WTC11 (cell line): ENCODE measurements around the gene CABCOCO1. TPM values are rescaled to one million over a fixed set of nuclear protein-coding genes. Genes with fewer than 3 reads are reported as not detected.

Source experiments
- ATAC-seq: fragments of 200-7000 bp; cut with Tn5 transposase; 2 replicates; pipeline ENCODE4 v1.10.0; 2021; ENCODE audit warnings: mild to moderate bottlenecking, moderate library complexity
- CTCF ChIA-PET: fragments of 300-600 bp; sonication (Branson Sonifier 250); formaldehyde crosslinking; loops from one replicate; lab custom pipeline; 2021; ENCODE audit warnings: antibody characterized with exemption; lab: Charles Lee
- POLR2A ChIA-PET: fragments of 350-600 bp; sonication (Branson Sonifier 250); formaldehyde crosslinking; loops from one replicate; lab custom pipeline; 2021; ENCODE audit warnings: antibody characterized with exemption; lab: Charles Lee
- DNase-seq: peaks from one replicate; pipeline ENCODE4 v3.0.0; 2021; ENCODE audit warnings: low spot score
- H3K27ac Mint-ChIP-seq: 2 replicates; pipeline ENCODE4 v1.8.0; 2021; ENCODE audit warnings: mixed read lengths
- H3K27me3 Mint-ChIP-seq: 2 replicates; pipeline ENCODE4 v1.8.0; 2021; ENCODE audit warnings: low read depth, mild to moderate bottlenecking, moderate library complexity, mixed read lengths
- H3K36me3 Mint-ChIP-seq: 2 replicates; pipeline ENCODE4 v1.8.0; 2021; ENCODE audit warnings: mixed read lengths
- H3K4me1 Mint-ChIP-seq: 2 replicates; pipeline ENCODE4 v1.8.0; 2022; ENCODE audit warnings: mixed read lengths
- H3K4me3 Mint-ChIP-seq: 2 replicates; pipeline ENCODE4 v1.8.0; 2021; ENCODE audit warnings: mild to moderate bottlenecking, moderate library complexity, mixed read lengths
- H3K9me3 Mint-ChIP-seq: 2 replicates; pipeline ENCODE4 v1.8.0; 2021; ENCODE audit warnings: mixed read lengths
- CBFB ChIP-seq: sonication (generic); formaldehyde crosslinking; IDR thresholded peaks from 2 replicates; pipeline ENCODE4 v1.8.1; 2022; ENCODE audit warnings: mild to moderate bottlenecking, low read depth, missing genetic modification reagents
- MYBL2 ChIP-seq: sonication (generic); formaldehyde crosslinking; IDR thresholded peaks from 2 replicates; pipeline ENCODE4 v1.8.1; 2023; ENCODE audit warnings: mild to moderate bottlenecking, moderate library complexity, missing genetic modification reagents
- NFATC4 ChIP-seq: fragments of 250-450 bp; sonication (Bioruptor Pico); IDR thresholded peaks from 2 replicates; pipeline ENCODE4 v1.9.0; 2021; ENCODE audit warnings: mild to moderate bottlenecking
- NR1H2 ChIP-seq: sonication (generic); formaldehyde crosslinking; IDR thresholded peaks from 2 replicates; pipeline ENCODE4 v1.9.0; 2021; ENCODE audit warnings: mild to moderate bottlenecking, moderate library complexity, missing genetic modification reagents
- OVOL2 ChIP-seq: fragments of 250-450 bp; sonication (Bioruptor Pico); IDR thresholded peaks from 2 replicates; pipeline ENCODE4 v1.9.0; 2021; ENCODE audit warnings: mild to moderate bottlenecking, borderline replicate concordance
- PRRX2 ChIP-seq: fragments of 250-450 bp; sonication (Bioruptor Pico); IDR thresholded peaks from 2 replicates; pipeline ENCODE4 v1.8.0; 2021; ENCODE audit warnings: mild to moderate bottlenecking
- SOX15 ChIP-seq: fragments of 250-450 bp; sonication (Bioruptor Pico); IDR thresholded peaks from 2 replicates; pipeline ENCODE4 v1.9.0; 2021; ENCODE audit warnings: mild to moderate bottlenecking
- ZBTB21 ChIP-seq: sonication (generic); formaldehyde crosslinking; IDR thresholded peaks from 2 replicates; pipeline ENCODE4 v1.8.1; 2023; ENCODE audit warnings: mild to moderate bottlenecking, missing genetic modification reagents, borderline replicate concordance
- ZNF317 ChIP-seq: sonication (generic); formaldehyde crosslinking; IDR thresholded peaks from 2 replicates; pipeline ENCODE4 v1.8.1; 2023; ENCODE audit warnings: low read depth, mild to moderate bottlenecking, moderate library complexity, missing genetic modification reagents, borderline replicate concordance
- total RNA-seq: library from RNA; stranded (reverse); gene quantifications from 3 replicates; pipeline ENCODE4 v1.2.3, GENCODE V29; 2021
- TF ChIP-seq, protein P1 (sequence below): sonication (generic); formaldehyde crosslinking; IDR thresholded peaks from 2 replicates; pipeline ENCODE4 v1.8.0; 2023; ENCODE audit warnings: missing genetic modification reagents
- TF ChIP-seq, protein P2 (sequence below): sonication (generic); formaldehyde crosslinking; IDR thresholded peaks from 2 replicates; pipeline ENCODE4 v1.8.1; 2023; ENCODE audit warnings: mild to moderate bottlenecking, missing genetic modification reagents
- TF ChIP-seq, protein P3 (sequence below): fragments of 200-600 bp; IDR thresholded peaks from 2 replicates; pipeline ENCODE4 v1.8.0; 2022; ENCODE audit warnings: antibody characterized with exemption
- TF ChIP-seq, protein P4 (sequence below): sonication (generic); formaldehyde crosslinking; IDR thresholded peaks from 2 replicates; pipeline ENCODE4 v1.8.1; 2022; ENCODE audit warnings: mild to moderate bottlenecking, moderate library complexity, missing genetic modification reagents
- TF ChIP-seq, protein P5 (sequence below): fragments of 250-450 bp; sonication (Bioruptor Pico); IDR thresholded peaks from 2 replicates; pipeline ENCODE4 v1.9.0; 2021; ENCODE audit warnings: mild to moderate bottlenecking

The CABCOCO1 gene
- total RNA-seq, 1 experiment from 2014 or later, result not detected

DNA sequence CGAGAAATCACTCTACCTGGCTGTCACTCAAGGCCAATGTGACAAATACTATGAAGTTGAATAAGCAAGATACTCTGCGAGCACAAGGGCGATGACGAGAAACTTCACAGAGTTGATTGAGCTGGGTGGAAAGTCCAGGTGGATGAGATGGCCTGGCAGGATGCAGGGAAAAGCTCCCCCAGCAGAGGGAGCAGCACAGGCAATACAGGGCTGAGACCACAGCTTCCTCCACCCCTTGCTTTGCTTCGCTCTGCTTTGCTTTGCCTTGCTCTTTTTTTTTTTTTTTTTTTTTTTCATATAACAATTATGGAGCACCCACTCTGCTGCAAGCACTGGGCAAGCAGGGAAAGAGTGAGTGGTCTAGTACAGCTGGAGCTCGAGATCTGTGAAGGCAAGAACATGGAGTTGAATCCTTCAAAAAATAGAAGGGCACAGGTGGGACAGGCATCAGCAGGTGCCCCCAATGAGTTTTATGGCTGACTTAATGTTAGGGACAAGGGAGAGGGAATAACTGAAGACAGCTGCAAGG, 88.3 kb downstream of the CABCOCO1 start:
- ChIA-PET CTCF (interaction anchor here (0.6 to 3.6 kb wide), 42 partner anchors 9 to 945 kb away, joined by 3 to 90 read pairs (median 5); no protein-coding TSS in a partner anchor), POLR2A (interaction anchor here (0.7 kb wide), 1 partner anchor 84 kb away, joined by 3 read pairs; no protein-coding TSS in a partner anchor)
- DNase-seq (peak; percentile 79), ATAC-seq (peak; percentile 100)
- TF ChIP-seq, protein P1, sequence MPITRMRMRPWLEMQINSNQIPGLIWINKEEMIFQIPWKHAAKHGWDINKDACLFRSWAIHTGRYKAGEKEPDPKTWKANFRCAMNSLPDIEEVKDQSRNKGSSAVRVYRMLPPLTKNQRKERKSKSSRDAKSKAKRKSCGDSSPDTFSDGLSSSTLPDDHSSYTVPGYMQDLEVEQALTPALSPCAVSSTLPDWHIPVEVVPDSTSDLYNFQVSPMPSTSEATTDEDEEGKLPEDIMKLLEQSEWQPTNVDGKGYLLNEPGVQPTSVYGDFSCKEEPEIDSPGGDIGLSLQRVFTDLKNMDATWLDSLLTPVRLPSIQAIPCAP (CRISPR knock-in tag), result no peak
- no peak for TF ChIP-seq NFATC4 (CRISPR knock-in tag)
- TF ChIP-seq, protein P2, sequence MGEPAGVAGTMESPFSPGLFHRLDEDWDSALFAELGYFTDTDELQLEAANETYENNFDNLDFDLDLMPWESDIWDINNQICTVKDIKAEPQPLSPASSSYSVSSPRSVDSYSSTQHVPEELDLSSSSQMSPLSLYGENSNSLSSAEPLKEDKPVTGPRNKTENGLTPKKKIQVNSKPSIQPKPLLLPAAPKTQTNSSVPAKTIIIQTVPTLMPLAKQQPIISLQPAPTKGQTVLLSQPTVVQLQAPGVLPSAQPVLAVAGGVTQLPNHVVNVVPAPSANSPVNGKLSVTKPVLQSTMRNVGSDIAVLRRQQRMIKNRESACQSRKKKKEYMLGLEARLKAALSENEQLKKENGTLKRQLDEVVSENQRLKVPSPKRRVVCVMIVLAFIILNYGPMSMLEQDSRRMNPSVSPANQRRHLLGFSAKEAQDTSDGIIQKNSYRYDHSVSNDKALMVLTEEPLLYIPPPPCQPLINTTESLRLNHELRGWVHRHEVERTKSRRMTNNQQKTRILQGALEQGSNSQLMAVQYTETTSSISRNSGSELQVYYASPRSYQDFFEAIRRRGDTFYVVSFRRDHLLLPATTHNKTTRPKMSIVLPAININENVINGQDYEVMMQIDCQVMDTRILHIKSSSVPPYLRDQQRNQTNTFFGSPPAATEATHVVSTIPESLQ, result no peak
- TF ChIP-seq, protein P3, sequence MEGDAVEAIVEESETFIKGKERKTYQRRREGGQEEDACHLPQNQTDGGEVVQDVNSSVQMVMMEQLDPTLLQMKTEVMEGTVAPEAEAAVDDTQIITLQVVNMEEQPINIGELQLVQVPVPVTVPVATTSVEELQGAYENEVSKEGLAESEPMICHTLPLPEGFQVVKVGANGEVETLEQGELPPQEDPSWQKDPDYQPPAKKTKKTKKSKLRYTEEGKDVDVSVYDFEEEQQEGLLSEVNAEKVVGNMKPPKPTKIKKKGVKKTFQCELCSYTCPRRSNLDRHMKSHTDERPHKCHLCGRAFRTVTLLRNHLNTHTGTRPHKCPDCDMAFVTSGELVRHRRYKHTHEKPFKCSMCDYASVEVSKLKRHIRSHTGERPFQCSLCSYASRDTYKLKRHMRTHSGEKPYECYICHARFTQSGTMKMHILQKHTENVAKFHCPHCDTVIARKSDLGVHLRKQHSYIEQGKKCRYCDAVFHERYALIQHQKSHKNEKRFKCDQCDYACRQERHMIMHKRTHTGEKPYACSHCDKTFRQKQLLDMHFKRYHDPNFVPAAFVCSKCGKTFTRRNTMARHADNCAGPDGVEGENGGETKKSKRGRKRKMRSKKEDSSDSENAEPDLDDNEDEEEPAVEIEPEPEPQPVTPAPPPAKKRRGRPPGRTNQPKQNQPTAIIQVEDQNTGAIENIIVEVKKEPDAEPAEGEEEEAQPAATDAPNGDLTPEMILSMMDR, result peak; percentile 76
- H3K4me1 Mint-ChIP-seq, result peaks cover 47% of the 10 kb centered on the region
- H3K4me3 Mint-ChIP-seq, result no peak overlapping the region
- no peak overlapping the region for H3K27ac Mint-ChIP-seq
- no peaks in the 10 kb centered on the region for H3K27me3 Mint-ChIP-seq
- H3K9me3 Mint-ChIP-seq, result no peaks in the 10 kb centered on the region
- no peaks in the 10 kb centered on the region for H3K36me3 Mint-ChIP-seq

DNA sequence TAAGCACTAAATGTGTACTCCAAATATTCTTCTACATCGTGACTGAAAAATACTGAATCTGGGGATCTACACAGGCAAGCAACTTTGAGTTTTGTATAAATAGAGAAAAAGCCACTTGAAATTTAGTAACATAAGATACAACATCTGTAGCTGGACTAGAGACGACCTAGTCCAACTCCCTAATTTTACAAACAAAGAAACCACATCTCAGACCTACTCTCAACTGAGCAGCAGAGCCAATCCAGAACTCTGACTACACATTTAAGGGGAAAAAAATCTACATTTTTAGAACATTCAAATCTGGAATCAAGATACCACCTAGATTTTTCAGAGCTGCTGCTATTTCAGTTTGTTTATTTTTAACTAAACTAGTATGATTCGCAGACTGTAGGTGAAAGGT, 88.9 kb downstream of the CABCOCO1 start:
- H3K9me3 Mint-ChIP-seq, result no peaks in the 10 kb centered on the region
- H3K4me3 Mint-ChIP-seq, result no peak overlapping the region
- DNase-seq (no peak), ATAC-seq (no peak)
- no peaks in the 10 kb centered on the region for H3K36me3 Mint-ChIP-seq
- no peak overlapping the region for H3K27ac Mint-ChIP-seq
- H3K4me1 Mint-ChIP-seq, result peaks cover 51% of the 10 kb centered on the region
- no peaks in the 10 kb centered on the region for H3K27me3 Mint-ChIP-seq
- no peak for TF ChIP-seq ZNF317 (CRISPR knock-in tag)
- TF ChIP-seq NR1H2, result no peak
- no peak for TF ChIP-seq SOX15 (CRISPR knock-in tag)
- TF ChIP-seq, protein P4, sequence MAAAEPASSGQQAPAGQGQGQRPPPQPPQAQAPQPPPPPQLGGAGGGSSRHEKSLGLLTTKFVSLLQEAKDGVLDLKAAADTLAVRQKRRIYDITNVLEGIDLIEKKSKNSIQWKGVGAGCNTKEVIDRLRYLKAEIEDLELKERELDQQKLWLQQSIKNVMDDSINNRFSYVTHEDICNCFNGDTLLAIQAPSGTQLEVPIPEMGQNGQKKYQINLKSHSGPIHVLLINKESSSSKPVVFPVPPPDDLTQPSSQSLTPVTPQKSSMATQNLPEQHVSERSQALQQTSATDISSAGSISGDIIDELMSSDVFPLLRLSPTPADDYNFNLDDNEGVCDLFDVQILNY, result no peak
- TF ChIP-seq, protein P5, sequence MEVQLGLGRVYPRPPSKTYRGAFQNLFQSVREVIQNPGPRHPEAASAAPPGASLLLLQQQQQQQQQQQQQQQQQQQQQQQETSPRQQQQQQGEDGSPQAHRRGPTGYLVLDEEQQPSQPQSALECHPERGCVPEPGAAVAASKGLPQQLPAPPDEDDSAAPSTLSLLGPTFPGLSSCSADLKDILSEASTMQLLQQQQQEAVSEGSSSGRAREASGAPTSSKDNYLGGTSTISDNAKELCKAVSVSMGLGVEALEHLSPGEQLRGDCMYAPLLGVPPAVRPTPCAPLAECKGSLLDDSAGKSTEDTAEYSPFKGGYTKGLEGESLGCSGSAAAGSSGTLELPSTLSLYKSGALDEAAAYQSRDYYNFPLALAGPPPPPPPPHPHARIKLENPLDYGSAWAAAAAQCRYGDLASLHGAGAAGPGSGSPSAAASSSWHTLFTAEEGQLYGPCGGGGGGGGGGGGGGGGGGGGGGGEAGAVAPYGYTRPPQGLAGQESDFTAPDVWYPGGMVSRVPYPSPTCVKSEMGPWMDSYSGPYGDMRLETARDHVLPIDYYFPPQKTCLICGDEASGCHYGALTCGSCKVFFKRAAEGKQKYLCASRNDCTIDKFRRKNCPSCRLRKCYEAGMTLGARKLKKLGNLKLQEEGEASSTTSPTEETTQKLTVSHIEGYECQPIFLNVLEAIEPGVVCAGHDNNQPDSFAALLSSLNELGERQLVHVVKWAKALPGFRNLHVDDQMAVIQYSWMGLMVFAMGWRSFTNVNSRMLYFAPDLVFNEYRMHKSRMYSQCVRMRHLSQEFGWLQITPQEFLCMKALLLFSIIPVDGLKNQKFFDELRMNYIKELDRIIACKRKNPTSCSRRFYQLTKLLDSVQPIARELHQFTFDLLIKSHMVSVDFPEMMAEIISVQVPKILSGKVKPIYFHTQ (CRISPR knock-in tag), result no peak
- no peak for TF ChIP-seq CBFB
- no peak for TF ChIP-seq PRRX2 (CRISPR knock-in tag)
- TF ChIP-seq MYBL2, result no peak
- no peak for TF ChIP-seq OVOL2 (CRISPR knock-in tag)
- TF ChIP-seq ZBTB21 (CRISPR knock-in tag), result no peak
- ChIA-PET CTCF (interaction anchor here (0.7 to 3.6 kb wide), 21 partner anchors 8 to 699 kb away, joined by 3 to 90 read pairs (median 5); no protein-coding TSS in a partner anchor), POLR2A (no interaction called here)
